T-helper 9 cell (primary cell): ENCODE results near the gene LTBP4.
"Not testable (repeated sequence)": the region's sequence is repeated elsewhere in the genome, so short reads cannot be mapped to it uniquely, and the experiment has no call there.

ENCODE experiments used
- DNase-seq: peaks from one replicate; pipeline ENCODE4 v3.0.0-alpha.2; 2020

Gene LTBP4

GRCh38 chr19:40612831-40613689, 11.9 kb downstream of the LTBP4 start:
- DNase-seq, result peak; percentile 57

GRCh38 chr19:40613690-40614621, 12.8 kb downstream of the LTBP4 start:
- DNase-seq, result peak; percentile 74

GRCh38 chr19:40614622-40615411, 13.6 kb downstream of the LTBP4 start:
- peak; percentile 73 for DNase-seq

GRCh38 chr19:40616178-40616577, 15.0 kb downstream of the LTBP4 start:
- no peak for DNase-seq

- no peak for DNase-seq
These were observed 15.8 kb downstream of the LTBP4 start for GRCh38 chr19:40616941-40617340.

- no peak for DNase-seq
These were observed 16.8 kb downstream of the LTBP4 start for GRCh38 chr19:40617961-40618360.

GRCh38 chr19:40619333-40620160, 18.4 kb downstream of the LTBP4 start:
- no peak for DNase-seq

- DNase-seq, result no peak
These were observed 19.0 kb downstream of the LTBP4 start for GRCh38 chr19:40620161-40620485.

GRCh38 chr19:40621283-40621682, 20.1 kb downstream of the LTBP4 start:
- no peak for DNase-seq

GRCh38 chr19:40621966-40622772, 21.0 kb downstream of the LTBP4 start:
- no peak for DNase-seq

GRCh38 chr19:40622773-40623075, 21.6 kb downstream of the LTBP4 start:
- no peak for DNase-seq

GRCh38 chr19:40623403-40624251, 22.5 kb downstream of the LTBP4 start:
- DNase-seq, result no peak

GRCh38 chr19:40624369-40625153, 23.4 kb downstream of the LTBP4 start:
- DNase-seq, result not testable (repeated sequence)

- no peak for DNase-seq
These were observed 24.4 kb downstream of the LTBP4 start for GRCh38 chr19:40625406-40626120.

- no peak for DNase-seq
These were observed 25.7 kb downstream of the LTBP4 start for GRCh38 chr19:40626918-40627317.

- no peak for DNase-seq
These were observed 26.5 kb downstream of the LTBP4 start for GRCh38 chr19:40627486-40628279.

GRCh38 chr19:40629346-40629745, 28.2 kb downstream of the LTBP4 start:
- no peak for DNase-seq
